ENCODE results near the gene KRT23. TPM values are rescaled to one million over a fixed set of nuclear protein-coding genes. Genes with fewer than 3 reads are reported as not detected.

KRT23 gene
- total and polyA plus RNA-seq, 2 of the 4 experiments (the other 2 are of a cell fraction), result 0.36 to 0.39 TPM

GRCh38 chr17:40909351-40909750 lies 28.1 kb downstream of the KRT23 start (continued):
- TF ChIP-seq CTCF (conservative IDR thresholded peaks at IDR 0.05; ENCODE audit: low read depth, low read length) (peak; percentile 96), USF2 (IDR thresholded peaks at IDR 0.05; ENCODE audit: low read depth, low read length) (peak; percentile 1; the same call in 1 of the 2 replicates)

- no peak overlapping the region for H2AFZ ChIP-seq (replicated peaks; ENCODE audit: low read length, poor library complexity)
- no peak overlapping the region for H3K27ac ChIP-seq (ENCODE audit: insufficient read depth, low read length)
- no peak overlapping the region for H3K4me3 ChIP-seq (ENCODE audit: insufficient read depth, low read depth, low read length)
- no peak overlapping the region for H3K18ac ChIP-seq (ENCODE audit: low read depth, low read length)
- peaks cover 13% of the 10 kb centered on the region; the same call in 1 of the 2 replicates for H3K9me1 ChIP-seq (ENCODE audit: insufficient read depth, low read length)
- peak overlapping the region; percentile 14; the same call in 1 of the 2 replicates for H4K91ac ChIP-seq (ENCODE audit: insufficient read depth, low read depth, low read length)
- no peaks in the 10 kb centered on the region for H3K36me3 ChIP-seq (ENCODE audit: control insufficient read depth, insufficient read depth, low read length)
- 0 out of 3 replicates have a peak overlapping the region, but pooled peaks have one; percentile 31 for H2BK15ac ChIP-seq (ENCODE audit: low read depth, low read length)
- no peak overlapping the region for H2BK120ac ChIP-seq (ENCODE audit: low read depth, low read length)
- intact Hi-C loops (cut with micrococcal nuclease) (no loop called here), dilution Hi-C loops (cut with HindIII; ENCODE audit: low sequenced_read_pairs, unreplicated experiment) (no loop called here), in situ Hi-C loops (cut with MboI; ENCODE audit: low sequenced_read_pairs) (loop anchor here (5.0 to 10.0 kb wide), 4 partner anchors 102 to 756 kb away; no protein-coding TSS in a partner anchor)
- H3K4ac ChIP-seq (ENCODE audit: low read depth, low read length), result no peak overlapping the region
- 0 out of 2 replicates have a peak overlapping the region, but pooled peaks have one; percentile 35 for H2BK20ac ChIP-seq (ENCODE audit: low read depth, low read length)
- no peak overlapping the region for H3K56ac ChIP-seq (ENCODE audit: extremely low read depth, insufficient read depth, low read length)
- no peak overlapping the region for H2BK5ac ChIP-seq (ENCODE audit: low read depth, low read length, poor library complexity, severe bottlenecking)
- CTCF ChIA-PET, result no interaction called here
- no peaks in the 10 kb centered on the region for H3K27me3 ChIP-seq (ENCODE audit: control insufficient read depth, insufficient read depth, low read length)
- H2AK5ac ChIP-seq (ENCODE audit: low read depth, low read length), result peak overlapping the region; percentile 55; the same call in 1 of the 2 replicates
- no peak overlapping the region for H4K8ac ChIP-seq (ENCODE audit: low read depth in 2 of 2, low read length in 2 of 2)
- ATAC-seq (ENCODE audit: low read depth), result no peak
- H3K14ac ChIP-seq (replicated peaks; ENCODE audit: low read depth, low read length), result no peak overlapping the region
- no peak for DNase-seq
- no peaks in the 10 kb centered on the region for H3K79me1 ChIP-seq (ENCODE audit: low read depth in 1 of 2, low read length in 2 of 2)
- H3K4me2 ChIP-seq (ENCODE audit: low read depth, low read length), result no peak overlapping the region
- 100% methylated on average over 1 of the region's 4 CpGs; no CpG with 5 or more reads in 1 of the 2 experiments for WGBS, 2 experiments (ENCODE audit: extremely low coverage in 2 of 2, insufficient read length in 1 of 2)
- H2AK9ac ChIP-seq (replicated peaks; ENCODE audit: low read depth, low read length, poor library complexity), result no peak overlapping the region
- no peak overlapping the region for H3K23ac ChIP-seq (ENCODE audit: low read depth, low read length)
- no peak for TF ChIP-seq USF2 (IDR thresholded peaks at IDR 0.05; ENCODE audit: low read depth, low read length)
- no peaks in the 10 kb centered on the region for H4K20me1 ChIP-seq (ENCODE audit: insufficient read depth, low read length)
- H3K4me1 ChIP-seq (ENCODE audit: control insufficient read depth, insufficient read depth, low read length), result peaks cover 24% of the 10 kb centered on the region
- H3K9me3 ChIP-seq (ENCODE audit: control insufficient read depth, insufficient read depth, low read length), result no peaks in the 10 kb centered on the region
- H3K9ac ChIP-seq (ENCODE audit: low read depth, low read length), result no peak overlapping the region
- no peak overlapping the region for H4K5ac ChIP-seq (ENCODE audit: low read depth, low read length)
- BruUV-seq (replicated peaks), result no TSS peak
- POLR2A ChIA-PET (ENCODE audit: unreplicated experiment), result no interaction called here
Observed at GRCh38 chr17:40906613-40907012, 30.8 kb downstream of the KRT23 start.

Data from IMR-90 (cell line).